Measurements from ENCODE around the gene SKOR1.

The SKOR1 gene

GRCh38 chr15:67794832-67795574 lies 30.3 kb upstream of the SKOR1 start:
- DNase-seq = no peak

DNA sequence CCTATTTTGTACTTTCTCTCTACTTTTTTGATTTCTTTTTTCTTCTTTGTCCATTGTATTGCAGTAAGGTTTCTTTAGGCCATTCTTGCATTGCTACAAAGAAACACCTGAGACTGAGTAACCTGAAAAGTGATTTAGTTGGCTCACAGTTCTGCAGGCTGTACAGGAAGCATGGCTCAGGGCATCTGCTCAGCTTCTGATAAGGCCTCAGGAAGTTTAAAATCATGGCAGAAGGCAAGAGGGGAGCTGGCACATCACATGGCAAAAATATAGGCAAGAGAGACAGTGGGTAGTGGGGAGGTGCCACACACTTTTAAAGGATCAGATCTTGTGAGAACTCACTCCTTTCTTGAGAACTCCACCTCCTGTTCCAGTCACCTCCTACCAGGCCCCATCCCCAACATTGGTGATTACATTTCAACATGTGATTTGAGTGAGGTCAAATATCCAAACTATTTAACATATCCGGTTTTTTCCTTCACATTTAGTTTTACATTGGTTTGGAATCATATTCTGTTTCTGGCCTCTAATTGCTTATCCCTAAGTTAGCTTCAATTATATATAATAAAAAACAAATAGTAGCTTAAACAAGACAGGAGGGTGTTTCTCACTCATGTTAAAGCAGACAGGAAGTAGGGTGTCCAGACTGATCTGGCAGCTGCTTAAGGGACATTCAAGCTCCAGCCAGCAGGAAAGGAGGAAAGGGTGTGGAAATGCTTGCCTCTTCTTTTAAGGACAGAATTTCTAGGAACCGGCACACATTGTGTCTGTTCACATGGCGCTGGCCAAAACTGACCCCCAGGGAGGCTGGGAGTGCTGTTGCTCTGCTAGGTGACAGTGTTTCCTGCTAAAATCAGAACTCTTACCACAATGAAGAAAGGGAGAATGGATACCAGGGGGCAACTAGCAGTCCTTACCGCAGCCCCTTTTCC lies 28.8 kb upstream of the SKOR1 start:
- DNase-seq = peak; percentile 35

GRCh38 chr15:67799801-67800205 lies 25.5 kb upstream of the SKOR1 start:
- no peak for DNase-seq

DNA sequence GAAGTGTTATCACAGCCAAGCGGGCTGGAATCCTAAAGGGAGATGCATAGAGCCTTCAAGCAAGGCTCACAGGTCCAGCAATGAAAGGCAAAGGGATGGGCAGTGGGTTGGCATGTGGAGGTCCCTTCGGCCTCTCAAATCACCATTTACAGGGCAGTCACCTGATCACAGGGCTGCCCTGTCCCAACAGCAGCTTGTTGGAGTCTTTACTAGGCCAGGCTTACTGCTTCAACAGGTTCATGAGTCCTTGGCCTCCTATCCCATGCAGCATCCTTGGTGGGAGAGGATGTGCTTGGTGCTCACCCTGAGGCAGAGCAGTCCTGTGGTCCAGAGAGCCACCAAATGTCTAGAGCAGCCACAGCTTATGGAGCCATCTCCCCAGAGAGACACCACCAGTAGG lies 24.2 kb upstream of the SKOR1 start:
- DNase-seq = no peak

DNA sequence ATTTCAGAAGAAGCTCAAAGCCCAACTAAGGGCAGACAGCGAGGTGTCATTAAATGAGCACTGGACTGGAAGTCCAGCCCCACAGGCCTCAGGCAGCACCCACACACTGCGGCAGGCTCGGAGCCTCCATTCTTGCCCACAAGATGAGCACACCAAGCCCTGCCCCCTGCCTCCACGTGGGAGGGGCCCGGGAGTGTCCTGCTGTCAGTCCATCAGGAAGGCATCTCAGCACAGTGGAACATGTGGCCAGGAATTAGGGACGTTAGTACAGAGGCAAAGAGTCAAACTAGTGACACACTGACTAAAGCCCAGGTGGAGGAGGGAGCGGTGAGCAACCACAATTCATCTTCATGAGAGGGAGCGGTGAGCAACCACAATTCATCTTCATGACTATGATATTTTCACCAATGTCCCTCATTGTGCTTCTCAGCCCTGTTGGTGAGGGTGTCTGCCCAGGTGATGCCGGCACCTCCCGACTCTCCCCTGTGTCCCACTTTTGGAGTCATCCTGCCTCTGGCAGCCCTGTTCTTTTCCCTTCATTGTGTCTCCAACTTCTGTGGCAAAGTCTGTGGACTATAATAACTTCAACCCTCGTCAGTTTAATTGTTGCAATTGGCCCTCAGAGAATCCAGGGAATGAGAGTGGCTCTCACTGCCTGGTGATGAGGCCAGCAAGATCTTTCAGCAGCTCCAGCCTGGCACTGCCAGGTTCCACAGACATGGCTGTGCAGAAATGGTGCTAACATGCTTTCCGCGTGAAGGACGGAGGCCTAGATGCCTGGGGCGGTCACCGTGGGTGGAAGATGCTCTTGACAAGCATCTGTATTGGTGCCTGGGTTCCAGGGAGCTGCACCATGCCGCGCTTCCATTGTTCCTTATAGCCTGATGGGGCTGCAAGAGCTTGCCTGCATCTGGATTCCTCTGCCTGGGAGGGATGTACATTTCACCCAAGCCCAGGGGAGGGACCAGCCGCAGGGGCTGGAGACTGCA lies 23.1 kb upstream of the SKOR1 start:
- DNase-seq = peak; percentile 43

DNA sequence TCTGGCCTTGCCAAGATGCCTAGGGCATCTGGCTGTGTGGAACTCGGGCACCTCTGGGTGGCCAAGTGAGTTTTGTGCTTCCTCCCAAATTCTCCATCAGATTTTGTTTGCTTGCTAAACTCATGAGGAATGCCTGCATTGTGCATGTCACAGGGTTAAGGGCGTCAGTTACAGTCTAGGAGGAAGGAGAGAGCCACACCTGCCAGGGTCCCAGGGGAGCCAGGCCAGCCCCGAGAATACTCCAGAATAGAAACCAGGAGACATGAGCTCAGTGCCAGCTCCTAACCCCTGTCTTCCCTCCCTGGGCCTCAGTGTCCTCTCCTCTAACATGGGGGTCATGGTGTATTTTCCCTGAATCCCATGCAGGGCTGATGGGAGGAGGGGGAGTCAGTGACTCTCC lies 22.0 kb upstream of the SKOR1 start:
- no peak for DNase-seq

DNA sequence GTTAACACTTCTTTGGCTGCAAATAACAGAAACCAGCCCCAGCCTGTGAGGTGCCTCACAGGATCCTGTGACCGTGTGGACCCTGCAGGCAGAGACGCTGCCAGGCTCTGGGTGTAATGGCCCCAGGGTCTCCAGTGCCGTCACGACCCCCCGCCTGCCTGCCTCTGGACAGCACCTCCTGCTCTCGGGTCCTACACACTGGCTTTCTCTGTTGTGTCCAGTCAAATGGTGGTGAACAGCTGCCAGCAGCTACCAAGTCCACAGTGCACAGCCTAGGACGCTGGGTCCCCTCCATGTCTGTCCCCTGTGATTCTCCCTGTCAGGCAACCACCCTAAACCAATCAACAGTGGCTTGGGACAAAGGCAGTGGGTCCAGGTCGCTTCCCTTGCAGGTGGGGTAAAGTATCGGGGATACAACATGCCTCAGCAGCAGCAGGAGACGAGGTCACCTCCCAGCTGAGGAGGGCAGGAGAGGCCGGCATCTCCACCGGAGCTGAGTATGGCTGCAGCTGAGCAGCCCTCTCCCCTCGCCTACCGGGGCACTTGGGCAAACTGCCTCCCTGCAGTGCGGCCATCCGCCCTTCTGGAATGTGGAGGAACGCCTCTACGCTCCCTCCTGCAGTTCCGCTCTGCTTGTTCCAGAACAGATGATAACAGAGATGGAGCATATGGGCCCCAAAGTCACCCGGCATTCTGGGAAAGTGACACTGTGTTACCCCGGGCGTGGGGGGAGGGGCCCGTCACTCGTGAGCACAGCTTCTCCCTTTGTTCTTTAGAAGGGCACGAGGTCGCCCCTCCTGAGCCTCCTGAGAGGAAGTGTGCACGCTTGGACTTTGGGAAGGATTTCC lies 21.1 kb upstream of the SKOR1 start:
- peak; percentile 64 for DNase-seq

DNA sequence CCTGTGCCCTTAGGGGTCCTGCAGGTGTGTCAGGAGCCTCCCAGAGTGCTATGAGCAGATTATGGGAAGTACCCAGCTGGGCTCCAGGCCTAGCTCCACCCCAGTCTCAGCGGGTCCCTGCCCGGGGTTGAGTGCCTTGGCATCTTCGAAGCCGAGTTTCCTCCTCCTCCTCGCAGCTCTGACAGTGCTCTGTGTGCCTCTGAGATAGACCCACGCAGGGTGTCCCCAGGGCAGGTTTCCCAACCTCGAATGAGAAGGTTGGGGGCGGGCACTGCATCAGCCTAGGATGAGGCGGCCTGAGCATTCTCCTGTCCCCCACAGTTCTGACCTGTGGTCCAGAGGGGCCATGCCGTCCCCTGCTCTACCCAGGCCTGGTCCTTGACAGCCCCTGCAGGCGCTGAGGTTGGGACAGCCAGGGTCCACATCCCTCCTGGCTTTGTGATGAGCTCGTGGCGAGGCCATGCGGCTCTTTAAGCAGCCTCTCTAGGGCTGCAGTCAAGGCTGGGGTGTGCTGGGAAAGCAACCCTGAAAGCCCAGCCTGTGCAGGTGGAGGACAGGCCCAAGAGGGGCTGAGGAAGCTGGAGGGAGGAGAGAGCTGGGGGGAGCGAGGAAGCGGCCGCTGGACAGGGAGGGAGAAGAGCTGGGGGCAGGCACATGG lies 20.2 kb upstream of the SKOR1 start:
- no peak for DNase-seq

- no peak for DNase-seq
Observed at GRCh38 chr15:67805666-67806516, 19.4 kb upstream of the SKOR1 start.

DNA sequence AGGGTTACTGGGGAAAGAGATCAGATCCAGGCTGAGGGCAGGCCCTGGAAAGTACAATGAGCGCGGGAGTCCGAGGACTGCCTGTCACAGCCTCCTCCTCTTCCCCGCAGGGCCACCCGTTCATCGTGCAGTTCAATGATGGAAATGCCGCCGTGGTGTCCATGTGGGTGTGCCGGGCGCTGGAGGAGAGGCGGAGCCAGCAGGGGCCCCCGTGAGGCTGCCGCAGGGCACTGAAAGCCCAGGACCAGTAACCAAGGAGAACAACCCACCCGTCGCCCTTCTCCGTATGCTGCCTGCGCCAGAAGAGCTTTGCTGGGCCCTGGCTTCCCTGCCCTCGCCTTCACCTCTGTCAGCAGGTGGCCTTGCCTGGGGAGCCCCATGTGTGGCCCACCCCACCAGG lies 18.8 kb upstream of the SKOR1 start:
- DNase-seq = no peak

- no peak for DNase-seq
Observed at GRCh38 chr15:67807141-67807540, 18.2 kb upstream of the SKOR1 start.

- DNase-seq = no peak
Observed at GRCh38 chr15:67807836-67808235, 17.5 kb upstream of the SKOR1 start.

GRCh38 chr15:67808821-67809220 lies 16.5 kb upstream of the SKOR1 start:
- no peak for DNase-seq

- DNase-seq = no peak
Observed at GRCh38 chr15:67809441-67809840, 15.9 kb upstream of the SKOR1 start.

- no peak for DNase-seq
Observed at GRCh38 chr15:67809866-67810265, 15.4 kb upstream of the SKOR1 start.

DNA sequence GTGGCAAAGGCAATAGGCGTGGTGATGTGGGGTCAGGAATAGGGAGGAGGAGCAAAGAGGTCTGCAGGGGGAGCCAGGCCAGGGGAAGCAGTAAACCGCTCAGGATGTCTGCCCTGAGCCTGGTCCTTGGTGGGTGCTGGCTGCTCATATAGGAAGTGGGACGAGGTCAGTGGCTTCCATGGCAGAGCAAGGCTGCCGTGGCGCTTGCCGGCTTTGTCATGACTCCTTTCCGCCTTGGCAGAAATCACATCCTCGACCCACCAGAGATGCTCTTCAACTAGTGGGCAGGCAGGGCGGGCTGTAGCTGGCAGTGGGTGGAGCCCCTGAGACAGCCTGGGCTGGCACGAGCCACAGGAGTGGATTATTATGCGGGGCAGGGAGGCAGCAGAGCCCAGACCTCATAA lies 13.1 kb upstream of the SKOR1 start:
- no peak for DNase-seq

DNA sequence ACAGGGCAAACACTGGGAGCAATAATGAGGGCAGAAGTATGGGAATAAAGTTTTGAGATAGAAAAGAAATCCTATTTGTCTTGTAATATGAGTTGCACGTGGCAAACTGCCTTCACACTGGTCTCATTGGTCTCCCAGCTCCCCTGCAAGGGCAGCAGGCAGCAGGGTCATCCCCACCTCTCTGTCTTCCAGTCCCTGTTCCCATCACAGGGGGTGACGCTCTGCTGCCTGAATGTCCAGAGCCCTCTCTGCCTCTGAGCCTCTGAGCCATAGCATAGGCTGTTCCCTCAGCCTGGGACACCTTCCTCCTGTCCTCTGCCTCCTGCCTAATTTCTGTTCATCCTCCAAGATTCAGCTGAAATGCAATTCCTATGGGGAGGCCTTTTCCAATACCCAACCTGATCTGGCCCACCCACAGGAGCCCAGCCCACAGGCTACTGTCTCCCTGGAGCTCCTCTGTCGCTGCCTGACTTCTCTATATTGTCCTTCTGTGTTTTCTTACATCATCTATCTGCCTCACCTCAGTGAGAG lies 12.1 kb upstream of the SKOR1 start:
- no peak for DNase-seq

DNA sequence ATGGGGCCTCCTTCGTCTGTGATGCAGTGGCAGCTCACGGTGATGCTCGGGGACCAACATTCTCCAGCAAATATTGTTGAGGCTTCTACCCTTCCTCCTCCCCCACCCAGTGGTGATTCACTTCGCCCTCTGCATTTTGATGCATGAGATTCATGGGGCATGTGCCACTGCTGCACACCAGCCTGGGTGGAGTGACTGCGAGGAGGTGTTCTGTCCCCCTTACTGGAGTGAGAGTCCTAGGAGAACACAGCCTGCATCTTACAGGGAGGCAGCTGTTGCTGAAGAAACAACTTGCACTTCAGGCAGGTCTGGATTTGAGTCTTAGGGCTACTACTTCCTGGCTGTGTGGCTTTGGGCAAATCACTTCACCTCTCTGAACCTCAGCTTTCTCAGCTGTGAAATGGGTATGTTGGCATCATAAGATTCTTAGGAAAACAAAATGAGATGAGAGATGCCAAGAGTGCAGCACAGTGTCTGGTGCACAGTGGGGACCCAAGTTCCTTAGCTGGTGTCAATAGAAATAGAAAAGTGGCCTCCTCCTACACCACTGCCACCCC lies 10.2 kb upstream of the SKOR1 start:
- no peak for DNase-seq

DNA sequence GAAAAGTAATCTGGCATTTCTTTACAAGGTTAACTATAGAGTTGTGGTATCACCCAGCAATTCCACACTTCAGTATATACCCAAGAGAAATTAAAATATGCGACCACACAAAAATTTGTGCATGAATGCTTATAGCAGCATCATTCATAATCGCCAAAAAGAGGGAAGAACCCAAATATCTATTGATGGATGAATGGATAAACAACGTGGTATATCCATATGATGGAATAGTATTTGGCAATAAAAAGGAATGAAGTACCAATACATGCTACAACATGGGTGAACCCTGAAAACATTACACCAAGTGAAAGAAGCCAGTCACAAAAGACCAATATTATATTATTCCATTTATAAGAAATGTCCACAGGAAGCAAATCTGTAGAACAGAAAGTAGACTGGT lies 8.6 kb upstream of the SKOR1 start:
- no peak for DNase-seq

DNA sequence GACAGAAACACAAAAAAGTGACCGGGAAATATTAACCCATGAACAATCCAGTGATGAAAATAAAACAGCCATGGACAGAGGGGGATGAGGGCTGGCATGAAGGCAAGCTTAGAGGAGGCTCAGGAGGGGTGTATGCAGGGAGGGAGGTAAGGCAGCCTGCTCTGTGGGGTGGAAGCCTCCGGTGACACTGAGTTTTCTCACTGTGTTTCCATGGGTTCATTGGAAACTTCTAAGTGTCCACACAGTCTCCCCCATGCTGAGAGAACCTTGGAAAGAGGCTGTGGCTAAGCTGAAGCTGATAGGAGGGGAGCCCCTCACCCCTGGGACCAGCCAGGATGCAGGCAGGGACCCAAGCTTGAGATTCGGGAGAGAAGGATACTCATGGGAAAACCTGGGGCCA lies 6.8 kb upstream of the SKOR1 start:
- DNase-seq = no peak
